NCI-H1105 (cell line): ENCODE data around the gene SLC29A2.
A peak's percentile ranks its signal among the peaks of the same experiment; 100 is the strongest.

Experiments used
- DNase-seq: peaks from one replicate; lab custom pipeline; 2025; lab: John Stamatoyannopoulos, UW

SLC29A2 gene, protein sequence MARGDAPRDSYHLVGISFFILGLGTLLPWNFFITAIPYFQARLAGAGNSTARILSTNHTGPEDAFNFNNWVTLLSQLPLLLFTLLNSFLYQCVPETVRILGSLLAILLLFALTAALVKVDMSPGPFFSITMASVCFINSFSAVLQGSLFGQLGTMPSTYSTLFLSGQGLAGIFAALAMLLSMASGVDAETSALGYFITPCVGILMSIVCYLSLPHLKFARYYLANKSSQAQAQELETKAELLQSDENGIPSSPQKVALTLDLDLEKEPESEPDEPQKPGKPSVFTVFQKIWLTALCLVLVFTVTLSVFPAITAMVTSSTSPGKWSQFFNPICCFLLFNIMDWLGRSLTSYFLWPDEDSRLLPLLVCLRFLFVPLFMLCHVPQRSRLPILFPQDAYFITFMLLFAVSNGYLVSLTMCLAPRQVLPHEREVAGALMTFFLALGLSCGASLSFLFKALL

DNA sequence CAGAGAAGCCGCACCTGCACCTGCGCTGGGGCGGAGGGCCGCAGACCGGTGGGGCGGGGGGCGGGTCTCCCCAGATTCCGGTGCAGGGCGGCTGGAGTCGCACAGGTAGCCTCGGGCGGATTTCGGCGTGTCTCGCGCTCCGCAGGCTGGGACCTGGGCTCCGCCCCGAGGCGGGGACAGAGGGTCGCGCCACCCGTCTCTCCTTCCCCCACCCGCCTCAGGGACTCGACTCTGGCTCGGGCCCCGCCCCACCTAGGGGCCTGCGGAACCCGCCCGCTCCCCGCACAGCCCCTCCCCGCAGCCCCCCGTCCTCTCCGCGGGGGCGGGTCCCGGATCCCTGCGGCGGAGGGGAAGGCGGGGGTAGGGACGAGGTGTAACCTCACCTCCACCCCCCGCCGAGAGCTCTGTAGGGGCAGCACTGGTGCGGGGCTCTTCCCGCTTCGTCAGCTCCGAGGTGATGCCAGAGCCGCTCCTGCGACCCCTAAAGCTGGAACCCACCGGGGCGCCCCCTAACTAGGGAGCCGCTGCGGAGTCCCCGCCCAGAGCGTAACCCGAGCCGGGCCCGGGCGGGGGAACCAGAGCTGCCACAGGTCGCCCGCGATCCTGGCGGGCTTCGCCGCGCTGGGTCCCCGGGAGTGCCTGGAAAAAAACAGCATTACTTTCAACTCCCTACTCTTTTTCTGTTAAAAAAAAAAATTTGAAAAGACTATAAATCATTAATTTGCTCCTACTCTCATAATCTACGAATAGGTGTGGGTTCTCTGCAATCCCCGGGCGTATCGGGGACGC lies at the start of gene SLC29A2:
SLC29A2 (minus strand) TSS at position 134 of the 789 bp plus-strand sequence. CDS start 169 bp downstream, outside the sequence.
- DNase-seq = peak; percentile 93

DNA sequence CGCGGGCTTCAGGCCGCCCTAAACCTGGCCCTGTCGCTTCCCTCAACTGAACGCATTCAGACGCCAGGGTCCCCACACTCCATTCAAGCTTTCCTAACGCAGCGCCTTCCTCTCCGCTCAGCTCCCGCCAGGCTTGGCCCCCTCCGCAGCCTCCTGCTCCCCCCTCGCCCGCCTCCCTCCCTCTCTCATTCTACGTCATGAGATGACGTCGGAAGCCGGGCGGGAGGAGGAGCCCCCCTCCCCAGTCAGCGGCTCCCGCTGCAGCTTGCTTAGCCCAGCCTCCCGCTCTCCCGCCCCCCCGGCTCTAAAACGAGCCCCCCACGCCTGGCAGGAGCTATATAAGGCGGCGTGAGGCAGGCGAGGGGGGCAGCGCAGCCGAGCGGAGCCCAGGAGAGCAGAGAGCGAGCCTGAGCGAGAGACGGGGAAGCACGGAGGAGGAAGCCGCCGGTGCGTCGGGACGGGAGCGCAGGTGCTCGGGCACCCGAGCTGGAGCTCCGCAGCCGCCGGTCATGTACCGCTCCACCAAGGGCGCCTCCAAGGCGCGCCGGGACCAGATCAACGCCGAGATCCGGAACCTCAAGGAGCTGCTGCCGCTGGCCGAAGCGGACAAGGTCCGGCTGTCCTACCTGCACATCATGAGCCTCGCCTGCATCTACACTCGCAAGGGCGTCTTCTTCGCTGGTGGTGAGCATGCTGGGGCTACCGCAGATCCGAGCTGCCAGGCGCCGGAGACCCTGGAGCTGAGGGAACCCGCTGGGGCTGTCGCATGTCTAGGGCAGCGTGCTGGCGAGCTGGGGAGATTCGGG lies 49.3 kb upstream of the SLC29A2 start, which contains the start of gene NPAS4:
NPAS4 (plus strand) TSS at position 365 of the 806 bp plus-strand sequence; CDS start at position 510, 145 bp downstream.
- peak; percentile 90 for DNase-seq

DNA sequence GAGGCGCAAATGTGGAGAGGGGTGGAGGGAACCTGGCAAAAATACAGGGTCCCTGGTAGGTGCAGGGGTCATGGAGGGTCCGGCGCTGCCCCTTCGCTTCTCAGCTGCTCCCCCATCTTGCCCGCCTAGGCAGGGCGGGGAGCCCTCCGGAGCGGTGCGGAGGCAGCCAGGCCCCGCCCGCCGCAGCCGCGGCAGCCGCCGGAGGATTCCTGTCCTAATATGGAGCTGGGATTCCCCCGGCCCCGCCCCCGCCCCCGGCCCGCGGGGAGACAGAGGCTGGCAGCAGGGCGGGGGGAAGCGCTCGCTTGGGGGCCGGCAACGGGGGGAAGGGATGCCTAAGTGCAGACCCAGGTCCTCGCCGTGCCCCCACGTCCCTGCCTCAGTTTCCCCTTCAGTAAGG lies 48.3 kb upstream of the SLC29A2 start:
- peak; percentile 54 for DNase-seq

DNA sequence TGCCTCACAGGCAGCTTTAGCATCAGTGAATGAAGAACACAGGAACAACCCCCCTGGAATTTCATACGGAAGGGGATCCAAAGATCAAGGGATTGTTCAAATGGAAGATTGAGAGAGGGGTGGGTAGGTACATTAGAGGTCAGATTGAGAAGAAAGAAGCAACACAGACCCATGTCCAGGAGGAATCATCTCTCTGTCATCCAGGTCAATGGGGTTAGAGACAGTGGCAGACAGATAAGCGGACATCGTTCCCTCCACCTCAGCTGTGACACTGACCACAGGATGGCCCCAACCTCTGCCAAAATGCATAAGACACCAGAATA lies 47.4 kb upstream of the SLC29A2 start:
- no peak for DNase-seq

DNA sequence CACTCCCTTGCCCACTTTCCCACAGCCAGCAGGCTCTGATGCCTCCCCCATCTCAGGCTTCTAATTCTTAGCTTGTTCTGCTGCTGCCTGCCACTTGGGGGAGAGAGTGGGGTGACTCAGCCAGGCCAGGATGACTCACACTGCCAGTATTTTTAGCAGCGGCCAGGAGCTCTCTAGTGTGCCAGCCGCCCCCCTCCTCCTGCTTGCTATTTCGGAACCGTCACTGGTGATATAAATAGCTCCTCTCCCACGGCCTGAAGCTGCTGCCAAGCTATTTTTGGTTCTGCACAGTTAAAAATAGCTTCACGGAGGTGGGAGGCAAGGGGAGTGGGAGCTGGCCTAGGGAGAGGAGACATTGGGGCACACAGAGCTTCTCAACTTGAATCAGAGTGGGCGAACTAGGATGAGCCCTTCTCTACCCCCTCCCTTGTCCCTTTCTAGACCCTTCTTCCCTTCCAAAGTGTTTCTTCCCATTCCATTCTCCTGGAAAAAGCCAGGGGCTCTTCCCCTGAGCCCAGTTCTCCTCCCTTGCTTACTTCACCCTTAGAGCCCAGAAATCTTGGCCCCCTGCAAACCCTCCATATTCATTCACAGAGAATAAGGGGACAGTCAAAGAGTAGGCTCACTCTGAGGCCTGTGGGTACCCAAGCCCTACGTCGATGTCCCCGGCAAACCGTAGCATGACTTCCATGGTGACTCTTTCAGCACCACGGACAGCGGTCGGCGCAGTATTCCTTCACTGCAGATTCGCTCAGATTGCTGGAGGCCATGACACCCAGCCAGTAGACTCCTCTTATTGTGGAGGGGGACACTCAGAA lies 46.8 kb upstream of the SLC29A2 start:
- DNase-seq = peak; percentile 41

DNA sequence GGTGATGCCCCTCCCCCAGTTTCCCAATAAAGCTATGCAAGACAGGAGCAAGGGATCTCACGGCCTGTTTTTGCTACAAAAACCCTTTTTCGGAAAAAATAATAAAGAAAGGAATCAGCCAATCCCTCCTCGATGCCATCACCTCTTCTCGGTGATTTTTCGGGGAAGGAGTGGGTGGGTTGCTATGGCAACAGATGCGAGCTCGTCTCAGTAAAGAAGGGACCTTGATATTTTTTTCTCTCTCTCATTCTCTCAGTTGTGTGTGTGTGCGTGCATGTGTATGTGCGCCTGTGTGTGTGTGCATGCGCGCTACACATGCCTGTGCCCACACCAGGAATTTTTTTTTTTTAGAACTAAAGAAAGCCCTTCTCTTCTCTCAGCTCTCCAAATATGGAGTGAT lies 45.4 kb upstream of the SLC29A2 start:
- no peak for DNase-seq

DNA sequence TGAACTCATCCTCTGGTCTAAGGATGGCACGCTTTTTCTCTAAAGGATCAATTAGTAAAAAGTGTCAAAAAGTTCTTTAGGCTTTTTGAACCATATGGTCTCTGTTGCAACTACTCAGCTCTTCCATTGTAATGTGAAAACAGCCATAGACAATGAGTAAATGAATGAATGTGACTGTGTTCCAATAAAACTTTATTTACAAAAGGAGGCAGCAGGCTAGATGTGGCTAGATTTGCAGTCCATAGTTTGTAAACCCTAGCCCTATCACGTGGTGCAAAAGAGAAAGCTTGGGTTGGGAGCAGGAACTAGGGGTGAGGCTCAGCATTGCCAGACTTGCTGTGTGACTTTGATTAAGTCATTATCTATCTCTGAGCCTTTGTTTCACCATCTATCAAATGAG lies 43.9 kb upstream of the SLC29A2 start:
- no peak for DNase-seq

DNA sequence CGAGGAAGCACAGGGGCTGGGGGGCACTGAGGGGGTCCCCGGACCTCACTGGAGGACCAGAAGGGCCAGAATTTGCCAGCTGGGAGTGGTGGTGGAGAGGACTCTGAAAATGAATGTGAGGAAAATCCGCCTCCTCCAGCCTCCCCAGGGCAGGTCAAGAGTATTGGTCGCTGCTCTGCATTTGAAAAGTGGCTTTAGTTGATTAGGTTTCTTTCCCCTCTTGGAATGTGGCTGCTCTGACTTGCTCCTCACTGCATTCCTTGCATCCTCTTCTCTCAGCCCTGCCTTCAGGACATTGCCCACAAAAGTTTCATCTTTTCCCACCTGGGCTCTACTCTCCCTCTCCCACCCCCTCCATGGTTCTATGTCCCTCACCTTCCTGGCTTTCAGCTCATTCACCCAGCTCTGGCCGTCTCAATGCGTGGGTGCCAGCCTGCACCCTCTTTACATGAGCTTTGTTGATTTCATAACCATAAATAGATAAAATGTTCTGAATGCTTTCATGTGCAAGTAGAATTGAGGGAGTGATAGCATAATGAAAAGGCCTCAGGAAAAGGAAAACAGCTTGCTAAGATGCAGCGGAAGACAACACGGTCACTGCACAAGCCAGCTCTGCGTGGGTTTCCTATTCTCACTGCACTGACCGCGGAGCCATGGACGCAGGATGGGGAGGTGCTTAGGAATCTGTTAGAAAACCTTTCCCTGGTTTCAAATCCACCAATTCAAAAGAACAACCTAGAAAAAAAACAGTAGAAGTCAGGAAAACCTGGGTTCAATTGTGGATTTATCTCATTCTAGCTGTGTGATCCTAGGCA lies 42.8 kb upstream of the SLC29A2 start:
- no peak for DNase-seq

DNA sequence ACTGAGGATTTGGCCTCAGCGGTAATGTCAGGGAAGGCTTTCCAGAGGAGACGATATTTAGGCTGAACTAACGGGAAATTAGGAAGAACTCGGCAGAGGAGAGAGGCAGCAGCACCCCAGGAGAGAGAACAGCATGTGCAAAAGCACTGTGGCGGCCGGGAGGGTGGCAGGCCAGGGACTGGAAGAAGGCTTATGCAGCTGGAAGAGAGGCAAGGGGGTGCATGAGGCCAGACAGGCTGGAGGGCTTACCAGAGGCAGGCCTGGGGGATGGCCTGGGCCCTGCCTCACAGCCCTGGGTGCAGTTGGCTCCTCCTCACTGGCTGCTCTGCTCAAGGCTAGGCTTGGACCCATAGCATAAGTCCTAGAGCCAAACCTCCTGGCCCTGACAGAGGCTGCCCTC lies 41.6 kb upstream of the SLC29A2 start:
- DNase-seq = no peak

DNA sequence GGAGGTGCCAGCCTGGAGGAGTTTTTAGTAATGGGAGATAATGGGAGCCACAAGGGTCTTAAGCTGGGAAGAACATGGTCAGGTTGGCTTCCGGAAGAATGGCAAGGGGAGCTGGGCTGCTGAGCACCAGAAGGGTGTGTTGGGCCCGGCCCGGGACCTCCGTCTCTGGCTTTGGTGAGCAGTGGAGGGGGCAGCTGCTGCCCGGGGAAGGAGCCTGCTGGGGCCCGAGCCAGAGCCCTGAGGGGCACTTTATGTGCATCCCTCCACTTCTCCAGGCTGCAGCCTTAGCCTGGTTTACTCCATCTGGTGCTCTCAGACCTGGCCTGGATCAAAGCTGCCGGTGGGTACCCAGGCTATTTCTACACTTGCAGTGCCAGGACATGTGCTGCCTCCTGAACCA lies 40.5 kb upstream of the SLC29A2 start:
- DNase-seq = no peak

DNA sequence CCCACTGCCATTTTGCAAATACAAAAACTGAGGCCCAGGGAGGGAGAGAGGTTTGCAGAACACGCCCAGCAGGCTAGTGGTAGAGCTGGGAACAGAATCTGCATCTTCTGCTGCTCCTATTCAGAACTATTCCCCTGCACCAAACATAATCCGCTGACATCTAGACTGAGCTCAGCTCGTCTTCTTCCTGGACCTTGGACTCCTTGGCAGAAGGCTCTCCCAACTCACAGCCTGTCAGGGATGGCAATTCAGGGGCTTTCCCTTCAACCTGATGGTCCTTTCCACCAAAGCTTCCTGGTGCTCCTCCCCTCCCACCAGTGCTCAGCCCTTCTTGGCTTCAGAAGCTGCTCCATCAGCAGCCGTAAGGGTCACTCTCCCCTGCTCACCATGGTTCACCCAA lies 39.8 kb upstream of the SLC29A2 start:
- no peak for DNase-seq

DNA sequence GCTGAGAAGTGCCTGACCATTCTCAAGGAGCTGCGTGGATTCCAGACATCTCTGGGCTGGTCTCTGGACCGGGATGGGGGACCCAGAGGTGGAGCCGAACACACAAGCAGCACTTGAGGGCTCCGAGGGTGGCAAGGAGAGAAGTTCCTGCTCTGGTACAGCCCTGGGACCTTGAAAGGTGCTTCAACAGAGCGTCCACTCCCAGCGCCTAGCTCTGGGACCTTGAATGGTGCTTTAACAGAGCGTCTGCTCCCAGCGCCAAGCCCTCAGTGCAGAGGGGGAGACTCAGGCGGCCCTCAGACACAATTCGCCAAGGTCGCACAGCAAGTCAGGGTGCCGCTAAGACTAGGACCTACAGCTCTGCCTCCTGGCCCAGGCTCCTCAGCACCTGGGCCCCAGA lies 38.6 kb upstream of the SLC29A2 start:
- DNase-seq = no peak

DNA sequence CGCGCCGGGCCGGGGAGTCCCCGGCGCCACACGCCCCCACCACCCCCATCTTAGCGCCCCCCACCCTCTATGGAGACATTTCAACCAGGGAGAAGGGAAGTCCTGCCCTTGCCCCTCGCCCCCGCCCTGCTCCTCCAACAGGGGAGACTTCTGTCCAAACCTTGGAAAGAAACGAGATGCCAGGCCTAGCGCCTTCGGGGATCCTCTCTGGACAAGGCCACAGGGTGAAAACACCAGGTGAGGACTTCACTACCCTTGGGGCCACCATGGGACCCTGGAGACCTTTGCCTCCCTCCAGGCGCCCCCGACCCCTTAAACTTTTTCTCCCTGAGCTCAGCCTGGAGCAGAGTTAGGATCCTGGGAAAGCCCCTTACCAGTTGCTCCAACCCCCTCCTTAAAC lies 37.7 kb upstream of the SLC29A2 start:
- DNase-seq = no peak

DNA sequence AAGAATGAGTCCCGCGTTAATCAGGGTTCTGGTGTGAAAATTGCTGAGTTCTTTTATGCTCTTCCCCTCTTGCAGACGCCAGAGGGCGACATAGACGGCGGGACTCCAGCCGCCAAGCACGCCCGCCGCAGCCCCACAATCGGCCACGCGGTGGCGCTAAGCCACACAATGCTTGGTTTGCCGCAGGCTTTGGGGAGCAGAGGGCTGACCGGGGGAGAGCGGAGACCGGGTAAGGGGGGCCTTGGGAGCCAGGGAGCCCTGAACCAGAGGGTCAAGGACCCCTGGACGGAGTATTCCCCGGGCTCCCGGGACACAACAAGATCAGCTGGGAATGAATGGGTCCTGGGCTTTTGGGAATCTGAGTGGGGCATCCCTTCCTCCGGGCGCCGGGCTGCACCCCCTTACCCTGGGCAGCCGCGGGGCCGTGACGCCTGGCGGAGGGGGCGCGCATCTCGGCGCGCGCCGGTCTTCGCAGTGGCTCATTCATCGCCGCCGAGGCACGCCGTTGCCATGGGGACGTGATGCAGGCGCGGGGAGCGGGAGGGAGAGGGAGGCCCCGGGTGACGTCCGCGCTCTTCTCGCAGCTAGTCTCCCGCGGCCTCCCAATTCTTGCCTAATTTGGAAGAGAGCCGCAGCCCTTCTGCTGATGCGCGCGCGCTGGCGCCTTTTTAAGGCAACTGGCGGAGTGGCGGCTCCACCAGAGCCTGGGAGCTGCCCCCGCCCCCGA lies 37.1 kb upstream of the SLC29A2 start:
- DNase-seq = peak; percentile 98

DNA sequence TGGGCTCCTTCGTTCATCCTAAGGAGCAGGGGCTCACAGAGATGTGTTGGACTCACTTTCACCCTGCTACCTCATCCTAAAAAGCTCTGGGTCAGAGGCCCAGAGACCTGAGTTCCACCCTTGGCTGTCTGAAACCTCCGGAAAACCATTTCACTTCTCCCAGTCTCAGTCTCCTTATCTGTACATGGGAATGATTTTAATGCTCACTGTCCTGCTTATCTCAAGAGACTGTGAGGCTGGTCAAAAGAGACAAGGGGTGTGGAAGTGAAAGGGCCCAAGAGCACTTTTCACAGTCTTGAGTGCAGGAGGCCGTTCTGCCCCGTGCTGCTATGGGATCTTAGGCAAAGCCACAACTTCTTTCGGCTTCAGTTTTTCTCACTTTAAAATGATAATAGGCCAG lies 36.1 kb upstream of the SLC29A2 start:
- no peak for DNase-seq

DNA sequence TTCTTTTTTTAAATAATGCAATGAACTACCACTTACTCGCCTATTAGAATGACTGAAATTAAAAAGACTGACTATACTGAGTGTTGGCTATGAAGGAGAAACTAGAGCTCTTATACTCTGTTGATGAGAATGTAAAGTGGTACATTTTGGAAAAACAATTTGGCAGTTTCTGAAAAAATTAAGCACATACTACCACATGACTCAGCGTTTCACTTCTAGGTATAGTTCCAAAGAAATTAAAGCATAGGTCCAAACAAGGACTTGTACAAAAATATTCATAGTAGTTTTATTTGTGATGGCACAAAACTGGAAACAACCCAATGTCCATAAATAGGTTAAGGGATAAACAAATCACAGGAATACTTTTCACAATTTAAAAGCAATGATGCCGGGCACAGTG lies 22.4 kb upstream of the SLC29A2 start:
- DNase-seq = no peak

DNA sequence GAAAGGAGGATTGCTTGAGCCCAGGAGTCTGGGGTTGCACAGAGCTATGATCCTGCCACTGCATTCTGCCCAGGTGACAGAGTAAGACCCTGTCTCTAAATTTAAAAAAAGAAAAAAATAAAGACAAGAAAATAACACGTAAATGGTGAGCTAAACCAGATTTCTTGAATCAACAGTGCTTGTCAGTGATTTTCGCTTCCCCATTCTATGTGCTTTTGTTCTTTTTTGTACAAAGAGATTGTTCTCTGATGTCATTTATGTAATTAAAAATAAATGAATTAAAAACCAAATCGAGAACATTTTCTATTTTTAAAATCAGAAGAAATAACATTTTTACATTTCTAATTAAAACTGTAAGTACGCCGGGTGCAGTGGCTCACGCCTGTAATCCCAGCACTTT lies 19.8 kb upstream of the SLC29A2 start:
- DNase-seq = no peak

DNA sequence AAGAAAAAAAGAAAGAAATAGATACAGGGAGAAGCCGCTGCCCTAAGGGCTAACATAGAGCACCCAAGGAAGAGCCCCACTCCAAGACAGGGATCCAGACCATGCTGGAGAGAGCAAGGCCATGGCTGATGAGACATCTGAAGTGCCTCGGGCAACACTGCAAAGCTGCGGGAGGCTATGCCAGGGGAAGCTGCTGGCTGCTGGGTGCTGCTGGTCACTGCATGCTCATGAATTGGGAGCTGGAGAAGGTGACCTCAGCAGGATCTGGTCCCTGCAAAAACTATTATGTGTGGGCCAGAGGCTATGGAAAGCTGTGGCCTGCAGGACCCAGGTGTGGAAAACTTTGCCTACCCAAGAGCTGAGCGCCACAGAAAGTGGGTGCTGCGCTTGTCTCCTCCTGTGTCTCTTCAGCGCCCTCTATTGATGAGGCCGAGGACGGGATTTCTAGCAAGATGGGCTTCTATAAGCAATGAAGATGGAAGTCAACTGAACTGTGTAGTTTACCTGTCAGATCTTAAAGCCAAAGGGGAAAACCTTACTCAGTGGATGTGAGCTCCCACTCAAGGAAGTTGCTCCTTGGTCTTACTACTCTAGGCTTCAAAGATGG lies 17.3 kb upstream of the SLC29A2 start:
- peak; percentile 42 for DNase-seq
